GM18868 (cell line): ENCODE measurements around the gene FASTKD1.

Experiments used
- ATAC-seq: cut with Tn5 transposase; IDR thresholded peaks from one replicate; pipeline ENCODE4 v1.9.1; 2021; ENCODE audit warnings: mild to moderate bottlenecking, moderate library complexity; ENCODE audit not compliant: unreplicated experiment

The FASTKD1 gene

DNA sequence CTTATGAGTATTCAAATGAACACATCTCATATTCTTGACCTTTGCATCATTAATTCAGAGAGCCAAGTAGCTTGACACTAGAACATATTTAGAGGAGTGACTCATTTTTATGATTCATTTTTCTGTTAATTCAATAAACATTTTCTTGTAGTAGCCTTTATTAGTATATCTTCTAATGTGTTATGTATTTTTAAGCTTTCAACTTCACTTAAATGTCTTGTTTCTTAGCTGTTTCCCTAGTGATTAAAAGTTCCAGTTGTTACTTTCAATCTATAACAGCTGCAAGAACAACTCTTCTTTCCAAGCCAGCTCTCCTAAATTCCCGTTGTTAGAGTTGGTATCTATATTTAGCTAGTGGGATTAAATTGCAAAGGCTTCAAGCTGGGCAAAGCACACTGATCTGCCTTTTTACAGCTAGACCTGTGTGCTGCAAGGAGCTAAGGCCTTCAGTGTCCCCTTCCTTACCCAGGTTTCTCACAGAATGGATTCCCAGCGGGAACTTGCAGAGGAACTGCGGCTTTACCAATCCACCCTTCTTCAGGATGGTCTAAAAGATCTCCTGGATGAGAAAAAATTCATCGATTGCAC lies 64.3 kb downstream of the FASTKD1 start, which contains the start of gene KLHL41:
Gene KLHL41, plus strand, starts transcription at position 405 of the 588 bp plus-strand sequence. Its CDS starts 77 bp downstream, at position 482.
- no peak for ATAC-seq

- ATAC-seq = no peak
Observed at GRCh38 chr2:169507698-169508097, 66.0 kb downstream of the FASTKD1 start.

GRCh38 chr2:169504651-169505050 lies 69.0 kb downstream of the FASTKD1 start:
- ATAC-seq = no peak

- ATAC-seq = no peak
Observed at GRCh38 chr2:169495310-169495928, 78.2 kb downstream of the FASTKD1 start.

DNA sequence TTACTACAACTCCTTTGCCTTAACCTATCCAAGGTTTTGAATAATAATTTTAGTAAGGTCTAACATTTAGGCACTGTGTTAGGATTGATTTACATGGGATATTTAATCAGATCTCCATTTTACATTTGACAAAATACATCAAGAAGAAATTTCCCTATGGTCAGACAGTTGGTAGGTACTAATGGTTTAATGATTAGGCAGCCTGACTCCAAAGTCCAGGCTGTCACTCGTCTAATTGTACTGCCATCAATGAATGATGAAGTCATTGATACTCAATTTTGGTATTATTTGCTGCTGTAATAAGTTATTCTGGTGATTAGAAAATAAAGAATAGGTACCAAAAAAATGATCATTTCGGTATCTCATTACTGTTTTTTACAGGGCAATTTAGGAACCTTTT lies 80.3 kb downstream of the FASTKD1 start:
- no peak for ATAC-seq

GRCh38 chr2:169491378-169491777 lies 82.3 kb downstream of the FASTKD1 start:
- no peak for ATAC-seq

GRCh38 chr2:169490834-169491233 lies 82.8 kb downstream of the FASTKD1 start:
- ATAC-seq = no peak

GRCh38 chr2:169486487-169486886 lies 87.2 kb downstream of the FASTKD1 start:
- ATAC-seq = no peak

- no peak for ATAC-seq
Observed at GRCh38 chr2:169485650-169486138, 88.0 kb downstream of the FASTKD1 start.

DNA sequence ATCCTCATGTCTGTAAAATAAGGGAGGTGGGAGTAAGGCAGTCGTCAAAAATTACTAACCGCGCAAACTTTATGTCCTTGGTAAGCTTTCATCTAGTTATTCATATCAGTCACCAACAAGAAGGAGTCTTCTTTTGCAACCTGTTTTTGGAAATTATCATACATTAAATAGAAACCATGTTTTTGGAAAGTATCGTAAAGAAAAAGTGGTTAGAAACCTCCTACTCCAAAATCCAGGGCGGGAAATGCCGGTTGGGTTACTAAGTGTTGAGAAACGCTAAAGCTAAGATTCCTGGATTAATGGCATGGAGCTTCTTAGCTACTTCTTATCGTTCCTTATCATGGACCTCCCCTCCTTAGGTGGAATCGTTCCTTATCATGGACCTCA lies 93.6 kb downstream of the FASTKD1 start:
- no peak for ATAC-seq
